IMR-90 (cell line): ENCODE results near the gene CAMKMT. TPM values are rescaled to one million over a fixed set of nuclear protein-coding genes. Genes with fewer than 3 reads are reported as not detected.

Experiments used
- ATAC-seq: fragments of 200-7000 bp; cut with Tn5 transposase; 2 replicates; pipeline ENCODE4 v1.9.1; 2020; ENCODE audit warnings: low read depth, mild to moderate bottlenecking, moderate library complexity
- BruUV-seq: library from RNA; stranded (reverse); fragments of 400-500 nt; replicated peaks from 2 replicates; lab custom pipeline; 2021; lab: Mats Ljungman, UMichigan
- CTCF ChIA-PET: fragments of 300-600 bp; formaldehyde crosslinking; extraction: SDS; loops from one replicate; lab custom pipeline; 2021; ENCODE audit warnings: antibody characterized with exemption; lab: Yijun Ruan, JAX
- POLR2A ChIA-PET: fragments of 300-600 bp; sonication (Branson Sonifier 250); formaldehyde crosslinking; loops from one replicate; lab custom pipeline; 2022; ENCODE audit warnings: antibody characterized with exemption; ENCODE audit not compliant: unreplicated experiment; lab: Charles Lee
- DNase-seq: peaks from one replicate; pipeline ENCODE4 v3.0.0; 2013
- H2AFZ ChIP-seq: replicated peaks from 2 replicates; pipeline ENCODE3; 2013; ENCODE audit warnings: low read length, mild to moderate bottlenecking; ENCODE audit not compliant: poor library complexity
- H2AK5ac ChIP-seq: 2 replicates; pipeline ENCODE4 v1.6.1; 2013; ENCODE audit warnings: low read depth, low read length, inconsistent platforms
- H2AK9ac ChIP-seq: replicated peaks from 2 replicates; pipeline ENCODE3; 2013; ENCODE audit warnings: mild to moderate bottlenecking, low read depth, low read length, moderate library complexity; ENCODE audit not compliant: poor library complexity
- H2BK120ac ChIP-seq: 2 replicates; pipeline ENCODE4 v1.6.1; 2013; ENCODE audit warnings: low read depth, low read length, inconsistent platforms
- H2BK15ac ChIP-seq: 3 replicates; pipeline ENCODE4 v1.6.1; 2013; ENCODE audit warnings: low read depth, low read length, inconsistent platforms
- H2BK20ac ChIP-seq: 2 replicates; pipeline ENCODE4 v1.6.1; 2013; ENCODE audit warnings: low read depth, mild to moderate bottlenecking, inconsistent platforms, low read length, moderate library complexity
- H2BK5ac ChIP-seq: 2 replicates; pipeline ENCODE4 v1.6.1; 2013; ENCODE audit warnings: mild to moderate bottlenecking, low read depth, low read length, inconsistent platforms; ENCODE audit not compliant: poor library complexity, severe bottlenecking
- H3K14ac ChIP-seq: replicated peaks from 2 replicates; pipeline ENCODE4 v1.6.1; 2013; ENCODE audit warnings: low read depth, low read length, inconsistent platforms
- H3K18ac ChIP-seq: 2 replicates; pipeline ENCODE4 v1.6.1; 2013; ENCODE audit warnings: low read depth, low read length, control low read depth
- H3K23ac ChIP-seq: 2 replicates; pipeline ENCODE4 v1.6.1; 2013; ENCODE audit warnings: low read depth, low read length, inconsistent platforms
- H3K27ac ChIP-seq: 2 replicates; pipeline ENCODE4 v1.5.1; 2013; ENCODE audit warnings: mild to moderate bottlenecking, control low read depth, low read length; ENCODE audit not compliant: insufficient read depth
- H3K27me3 ChIP-seq: 2 replicates; pipeline ENCODE4 v1.6.1; 2013; ENCODE audit warnings: low read length; ENCODE audit not compliant: control insufficient read depth, insufficient read depth
- H3K36me3 ChIP-seq: 2 replicates; pipeline ENCODE4 v1.6.1; 2013; ENCODE audit warnings: low read length, mixed read lengths; ENCODE audit not compliant: control insufficient read depth, insufficient read depth
- H3K4ac ChIP-seq: 2 replicates; pipeline ENCODE4 v1.6.1; 2013; ENCODE audit warnings: low read depth, low read length, inconsistent platforms
- H3K4me1 ChIP-seq: 2 replicates; pipeline ENCODE4 v1.6.1; 2013; ENCODE audit warnings: low read length, mixed read lengths; ENCODE audit not compliant: control insufficient read depth, insufficient read depth
- H3K4me2 ChIP-seq: 2 replicates; pipeline ENCODE4 v1.6.1; 2013; ENCODE audit warnings: low read depth, mild to moderate bottlenecking, control low read depth, low read length, moderate library complexity
- H3K4me3 ChIP-seq: 2 replicates; pipeline ENCODE4 v1.5.1; 2013; ENCODE audit warnings: low read depth, mild to moderate bottlenecking, control low read depth, low read length, moderate library complexity; ENCODE audit not compliant: insufficient read depth
- H3K56ac ChIP-seq: 2 replicates; pipeline ENCODE4 v1.6.1; 2013; ENCODE audit warnings: low read length, inconsistent platforms; ENCODE audit not compliant: insufficient read depth; ENCODE audit errors: extremely low read depth
- H3K79me1 ChIP-seq, 2 experiments: 2 replicates each; pipeline ENCODE4 v1.6.1; 2013; ENCODE audit warnings: low read length in 2 of 2, inconsistent platforms in 1 of 2, low read depth in 1 of 2
- H3K9ac ChIP-seq: 2 replicates; pipeline ENCODE4 v1.6.1; 2013; ENCODE audit warnings: low read depth, low read length, control low read depth
- H3K9me1 ChIP-seq: 2 replicates; pipeline ENCODE4 v1.6.1; 2013; ENCODE audit warnings: low read length, inconsistent platforms; ENCODE audit not compliant: insufficient read depth
- H3K9me3 ChIP-seq: 2 replicates; pipeline ENCODE4 v1.6.1; 2013; ENCODE audit warnings: low read length; ENCODE audit not compliant: control insufficient read depth, insufficient read depth
- H4K20me1 ChIP-seq: 2 replicates; pipeline ENCODE4 v1.6.1; 2013; ENCODE audit warnings: low read length, inconsistent platforms; ENCODE audit not compliant: insufficient read depth
- H4K5ac ChIP-seq: 2 replicates; pipeline ENCODE4 v1.6.1; 2013; ENCODE audit warnings: mild to moderate bottlenecking, low read depth, low read length, control low read depth
- H4K8ac ChIP-seq, 2 experiments: 2 replicates each; pipeline ENCODE4 v1.6.1; 2013; ENCODE audit warnings: low read depth in 2 of 2, low read length in 2 of 2, control low read depth in 1 of 2, inconsistent platforms in 1 of 2
- H4K91ac ChIP-seq: 2 replicates; pipeline ENCODE4 v1.6.1; 2013; ENCODE audit warnings: low read depth, low read length, inconsistent platforms; ENCODE audit not compliant: insufficient read depth
- BHLHE40 ChIP-seq: fragments of 150-350 bp; IDR thresholded peaks from 2 replicates; pipeline ENCODE4 v1.6.1; 2016; ENCODE audit warnings: mild to moderate bottlenecking, low read depth, low read length
- CEBPB ChIP-seq: IDR thresholded peaks from 2 replicates; pipeline ENCODE4 v1.6.1; 2012; ENCODE audit warnings: low read depth, low read length, improper control_type of control experiment
- CHD1 ChIP-seq: IDR thresholded peaks from 2 replicates; pipeline ENCODE4 v1.6.1; 2012; ENCODE audit warnings: low read depth, low read length, improper control_type of control experiment
- FOS ChIP-seq: fragments of 150-350 bp; IDR thresholded peaks from 2 replicates; pipeline ENCODE4 v1.6.1; 2016; ENCODE audit warnings: low read depth, low read length
- MAFK ChIP-seq: IDR thresholded peaks from 2 replicates; pipeline ENCODE4 v1.6.1; 2012; ENCODE audit warnings: low read depth, low read length, improper control_type of control experiment
- MXI1 ChIP-seq: IDR thresholded peaks from 2 replicates; pipeline ENCODE4 v1.6.1; 2012; ENCODE audit warnings: low read depth, mild to moderate bottlenecking, low read length, moderate library complexity, borderline replicate concordance
- NFE2L2 ChIP-seq: fragments of 150-350 bp; IDR thresholded peaks from 2 replicates; pipeline ENCODE4 v1.6.1; 2016; ENCODE audit warnings: low read depth, mild to moderate bottlenecking, low read length
- RCOR1 ChIP-seq: IDR thresholded peaks from 2 replicates; pipeline ENCODE4 v1.6.1; 2012; ENCODE audit warnings: mild to moderate bottlenecking, low read length, improper control_type of control experiment; ENCODE audit not compliant: insufficient replicate concordance
- RFX5 ChIP-seq: IDR thresholded peaks from 2 replicates; pipeline ENCODE4 v1.8.0; 2012; ENCODE audit warnings: low read depth, mild to moderate bottlenecking, low read length, moderate library complexity
- SMC3 ChIP-seq: fragments of 150-350 bp; IDR thresholded peaks from 2 replicates; pipeline ENCODE4 v1.6.1; 2016; ENCODE audit warnings: low read depth, mild to moderate bottlenecking, antibody characterized with exemption, low read length, moderate library complexity
- WGBS, 2 experiments: methylation state at CpG; one replicate each; pipeline versions ENCODE4 v1.1.5 to v1.1.7; 2013; ENCODE audit warnings: missing lambda C conversion rate in 2 of 2; ENCODE audit not compliant: insufficient read length in 1 of 2; ENCODE audit errors: extremely low coverage in 2 of 2; 5-methylcytosine and 5-hydroxymethylcytosine counted together
- dilution Hi-C: fragments of 300-500 bp; cut with HindIII; formaldehyde crosslinking; loops from one replicate; pipeline ENCODE4 v1.14.3; 2018; ENCODE audit warnings: low sequenced_read_pairs; ENCODE audit not compliant: unreplicated experiment
- in situ Hi-C: fragments of 300-500 bp; cut with MboI; formaldehyde crosslinking; loops from 3 replicates; pipeline ENCODE4 v1.14.3; 2019; ENCODE audit warnings: low sequenced_read_pairs, inconsistent platforms, mixed read lengths
- intact Hi-C: fragments of 100-400 bp; cut with micrococcal nuclease; formaldehyde crosslinking; loops from 2 replicates; pipeline ENCODE4 v1.10.0; 2022
- polyA plus RNA-seq, 3 experiments: library from polyadenylated mRNA; depleted of rRNA; stranded (reverse); fragments of >200 nt; gene quantifications; 2 replicates each; pipeline ENCODE4 v1.2.3, GENCODE V29; 2012; ENCODE audit warnings: low replicate concordance in 1 of 3
- total RNA-seq: library from RNA; depleted of rRNA; stranded (reverse); fragments of >200 nt; gene quantifications from 2 replicates; pipeline ENCODE4 v1.2.3, GENCODE V29; 2012
- TF ChIP-seq, protein P1 (sequence below): fragments of 150-350 bp; IDR thresholded peaks from 2 replicates; pipeline ENCODE4 v1.6.1; 2017; ENCODE audit warnings: mild to moderate bottlenecking, antibody characterized with exemption, low read length, low read depth

CAMKMT gene
- total and polyA plus RNA-seq, 2 of the 4 experiments (the other 2 are of a cell fraction), result 4.4 to 6.8 TPM

DNA sequence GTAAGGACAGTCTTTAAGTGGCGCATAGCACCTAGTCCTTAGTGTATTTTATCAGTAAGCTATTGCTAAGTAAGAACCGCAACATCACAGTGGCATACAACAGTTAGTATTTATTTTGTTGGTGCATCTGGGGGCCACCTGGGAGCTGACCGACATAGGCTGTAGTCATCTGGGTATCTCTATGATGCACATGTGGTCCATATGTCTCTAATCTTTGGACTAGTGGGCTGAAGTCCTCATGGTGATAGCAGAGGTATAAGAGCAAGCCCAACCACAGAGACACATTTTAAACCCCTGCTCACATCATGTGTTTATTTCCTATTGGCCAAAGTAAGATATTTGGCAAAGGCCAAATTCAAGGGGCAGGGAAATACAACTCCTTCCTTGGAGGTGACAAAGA, 2.9 kb downstream of the CAMKMT start (continued):
- TF ChIP-seq MXI1 (no peak), CHD1 (no peak), SMC3 (no peak), MAFK (no peak)
- TF ChIP-seq, protein P1, sequence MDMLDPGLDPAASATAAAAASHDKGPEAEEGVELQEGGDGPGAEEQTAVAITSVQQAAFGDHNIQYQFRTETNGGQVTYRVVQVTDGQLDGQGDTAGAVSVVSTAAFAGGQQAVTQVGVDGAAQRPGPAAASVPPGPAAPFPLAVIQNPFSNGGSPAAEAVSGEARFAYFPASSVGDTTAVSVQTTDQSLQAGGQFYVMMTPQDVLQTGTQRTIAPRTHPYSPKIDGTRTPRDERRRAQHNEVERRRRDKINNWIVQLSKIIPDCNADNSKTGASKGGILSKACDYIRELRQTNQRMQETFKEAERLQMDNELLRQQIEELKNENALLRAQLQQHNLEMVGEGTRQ, result no peak

DNA sequence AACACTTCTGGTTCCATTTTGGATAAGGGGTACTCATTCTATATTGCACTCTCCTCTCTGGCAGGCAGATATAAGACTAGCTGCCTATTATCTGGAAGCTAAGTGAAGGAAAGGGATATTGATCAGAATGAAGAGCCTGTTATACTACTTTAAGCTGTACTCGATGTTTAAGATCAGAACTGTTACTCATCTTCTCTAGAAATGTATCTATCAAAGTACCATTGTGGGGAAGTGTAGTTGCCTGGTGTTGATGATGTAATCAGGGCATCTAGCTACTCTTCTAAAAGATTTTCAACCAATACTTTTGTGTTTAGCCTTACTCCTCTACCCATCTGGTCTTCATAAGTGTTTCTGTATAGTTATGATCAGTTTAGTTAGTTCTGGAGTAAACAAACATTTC, 5.8 kb downstream of the CAMKMT start:
- no peak for ATAC-seq
- Histone ChIP-seq H3K79me1 (peaks cover 3 to 4% of the 10 kb centered on the region in 2 experiments; a peak in 1 of 4 replicates), H3K56ac (no peak overlapping the region), H2BK15ac (no peak overlapping the region), H3K14ac (no peak overlapping the region), H3K9me3 (no peaks in the 10 kb centered on the region), H3K36me3 (no peaks in the 10 kb centered on the region), H3K4me2 (no peak overlapping the region), H4K20me1 (no peaks in the 10 kb centered on the region), H2BK120ac (no peak overlapping the region), H4K8ac (no peak overlapping the region), H3K9me1 (no peaks in the 10 kb centered on the region), H3K23ac (no peak overlapping the region), H2AK9ac (no peak overlapping the region), H4K91ac (no peak overlapping the region), H2BK20ac (no peak overlapping the region), H2BK5ac (no peak overlapping the region), H3K18ac (no peak overlapping the region), H3K4me1 (no peaks in the 10 kb centered on the region), H2AK5ac (no peak overlapping the region), H3K27me3 (no peaks in the 10 kb centered on the region), H3K27ac (no peak overlapping the region), H2AFZ (no peak overlapping the region), H4K5ac (no peak overlapping the region), H3K4me3 (no peak overlapping the region), H3K4ac (no peak overlapping the region), H3K9ac (no peak overlapping the region)
- ChIA-PET CTCF (no interaction called here), POLR2A (no interaction called here)
- no TSS peak for BruUV-seq
- in situ Hi-C loops, result no loop called here
- TF ChIP-seq, protein P1, result no peak
- TF ChIP-seq BHLHE40 (no peak), NFE2L2 (no peak), RCOR1 (no peak), RFX5 (no peak), FOS (no peak), CEBPB (no peak), MXI1 (no peak), CHD1 (no peak)
- intact Hi-C loops, result loop anchor here (10.0 kb wide), 1 partner anchor 283 kb away; no protein-coding TSS in a partner anchor
- dilution Hi-C loops, result no loop called here
- WGBS, 2 experiments, result no CpG with 5 or more reads among the region's 1 CpG
- no peak for DNase-seq
